HepG2 (cell line): Measurements from ENCODE around the gene CEP120. TPM values are rescaled to one million over a fixed set of nuclear protein-coding genes. Genes with fewer than 3 reads are reported as not detected.

Experiments used
- CBX5 ChIP-seq: sonication (generic); formaldehyde crosslinking; IDR thresholded peaks from 2 replicates; pipeline ENCODE4 v1.4.0; 2020; ENCODE audit warnings: missing genetic modification reagents, borderline replicate concordance
- CTCF ChIP-seq: sonication (generic); formaldehyde crosslinking; IDR thresholded peaks from 2 replicates; pipeline ENCODE4 v1.5.0; 2020; ENCODE audit warnings: mild to moderate bottlenecking, missing genetic modification reagents, moderate library complexity
- ELF1 ChIP-seq: sonication (generic); formaldehyde crosslinking; IDR thresholded peaks from 2 replicates; pipeline ENCODE4 v1.4.0; 2020; ENCODE audit warnings: missing genetic modification reagents
- FOXA1 ChIP-seq, 2 experiments: fragments of 450-650 bp in 1 of 2; sonication (generic) in 1 of 2; formaldehyde crosslinking in 1 of 2; IDR thresholded peaks; 2 replicates each; pipeline versions ENCODE4 v1.4.0 to v1.6.1; 2016 to 2020; ENCODE audit warnings: missing genetic modification reagents in 1 of 2
- KLF11 ChIP-seq: IDR thresholded peaks from 2 replicates; pipeline ENCODE4 v1.6.1; 2016; ENCODE audit warnings: missing compliant biosample characterization
- PHF21A ChIP-seq: sonication (generic); formaldehyde crosslinking; IDR thresholded peaks from 2 replicates; pipeline ENCODE4 v1.5.0; 2020; ENCODE audit warnings: mild to moderate bottlenecking, missing genetic modification reagents
- PRPF4 ChIP-seq: fragments of 200-400 bp; formaldehyde crosslinking; IDR thresholded peaks from 2 replicates; pipeline ENCODE4 v1.6.1; 2016; ENCODE audit warnings: low read length, low read depth; ENCODE audit not compliant: poor library complexity, severe bottlenecking
- SMAD3 ChIP-seq: sonication (generic); formaldehyde crosslinking; IDR thresholded peaks from 2 replicates; pipeline ENCODE4 v1.4.0; 2020; ENCODE audit warnings: missing genetic modification reagents
- TCF12 ChIP-seq, 2 experiments: fragments of 450-650 bp in 1 of 2; sonication (generic) in 1 of 2; formaldehyde crosslinking in 1 of 2; IDR thresholded peaks; 2 replicates each; pipeline versions ENCODE4 v1.6.1 to v1.8.0; 2017 to 2022; ENCODE audit warnings: antibody characterized with exemption in 1 of 2, mild to moderate bottlenecking in 1 of 2, missing genetic modification reagents in 1 of 2, moderate library complexity in 1 of 2
- TMF1 ChIP-seq: sonication (generic); formaldehyde crosslinking; IDR thresholded peaks from 2 replicates; pipeline ENCODE4 v1.8.1; 2022; ENCODE audit warnings: low read depth, missing genetic modification reagents
- ZFP82 ChIP-seq: sonication (generic); formaldehyde crosslinking; IDR thresholded peaks from 2 replicates; pipeline ENCODE4 v1.5.1; 2020; ENCODE audit warnings: mild to moderate bottlenecking, missing genetic modification reagents, borderline replicate concordance
- ZNF318 ChIP-seq: sonication (generic); formaldehyde crosslinking; IDR thresholded peaks from 2 replicates; pipeline ENCODE4 v1.4.0; 2020; ENCODE audit warnings: mild to moderate bottlenecking, missing genetic modification reagents
- ZNF337 ChIP-seq: sonication (generic); formaldehyde crosslinking; IDR thresholded peaks from 2 replicates; pipeline ENCODE4 v1.5.1; 2020; ENCODE audit warnings: missing genetic modification reagents, low read depth, mild to moderate bottlenecking, borderline replicate concordance
- ZNF343 ChIP-seq: sonication (generic); formaldehyde crosslinking; IDR thresholded peaks from 2 replicates; pipeline ENCODE4 v1.4.0; 2020; ENCODE audit warnings: mild to moderate bottlenecking, missing genetic modification reagents
- ZNF513 ChIP-seq: sonication (generic); formaldehyde crosslinking; conservative IDR thresholded peaks from 2 replicates; pipeline ENCODE4 v1.5.0; 2020; ENCODE audit warnings: missing genetic modification reagents
- ZNF577 ChIP-seq: sonication (generic); formaldehyde crosslinking; IDR thresholded peaks from 2 replicates; pipeline ENCODE4 v1.4.0; 2020; ENCODE audit warnings: mild to moderate bottlenecking, low read depth, missing genetic modification reagents, borderline replicate concordance
- ZNF709 ChIP-seq: sonication (generic); formaldehyde crosslinking; IDR thresholded peaks from 2 replicates; pipeline ENCODE4 v1.5.0; 2020; ENCODE audit warnings: mild to moderate bottlenecking, missing genetic modification reagents
- polyA plus RNA-seq, 8 experiments: library from polyadenylated mRNA; depleted of rRNA in 3 of 8; stranded (reverse) in 7 of 8; unstranded in 1 of 8; fragments of >200 nt; fragmentation: Illumina TruSeq in 4 of 8; extraction: Trizol in 4 of 8; gene quantifications; 2 replicates each; pipeline versions ENCODE4 v1.2.1 to v1.2.3, GENCODE V29; 2011 to 2016; ENCODE audit warnings: low read depth in 4 of 8, missing spikeins in 1 of 8, mixed read lengths in 1 of 8; ENCODE audit not compliant: insufficient read depth in 1 of 8
- total RNA-seq, 5 experiments: library from RNA; depleted of rRNA; stranded (reverse); fragments of >200 nt; fragmentation: Illumina TruSeq; extraction: Trizol; gene quantifications; 2 replicates each; pipeline ENCODE4 v1.2.3, GENCODE V29; 2016; ENCODE audit warnings: low read depth in 1 of 5

Gene CEP120
- total and polyA plus RNA-seq, 2 of the 13 experiments (the other 11 are each of a cell fraction or from before 2014, with no cell fraction given) = 8.0 to 14.7 TPM

- TF ChIP-seq ZNF318 (CRISPR knock-in tag) (no peak), ELF1 (CRISPR knock-in tag) (peak; percentile 87), PRPF4 (no peak), CTCF (CRISPR knock-in tag) (peak; percentile 98), ZNF577 (CRISPR knock-in tag) (no peak), ZNF337 (CRISPR knock-in tag) (no peak; the same call in 1 of the 2 replicates), TMF1 (no peak), PHF21A (CRISPR knock-in tag) (peak; percentile 92), ZFP82 (CRISPR knock-in tag) (no peak), ZNF709 (CRISPR knock-in tag) (0 out of 2 replicates have a peak, but pooled peaks have one; percentile 13), ZNF513 (CRISPR knock-in tag) (no peak), FOXA1 (IDR thresholded peaks at IDR 0.05) (no peak), FOXA1 (CRISPR knock-in tag; IDR thresholded peaks at IDR 0.05) (no peak), SMAD3 (CRISPR knock-in tag) (peak; percentile 80; the same call in 1 of the 2 replicates), TCF12 (IDR thresholded peaks at IDR 0.05) (no peak), TCF12 (CRISPR knock-in tag; IDR thresholded peaks at IDR 0.05) (no peak), CBX5 (CRISPR knock-in tag) (peak; percentile 87; the same call in 1 of the 2 replicates), ZNF343 (CRISPR knock-in tag) (peak; percentile 85; the same call in 1 of the 2 replicates), KLF11 (CRISPR knock-in tag) (peak; percentile 81; the same call in 1 of the 2 replicates)
Observed at GRCh38 chr5:123423278-123424149, at the start of gene CEP120 (continued).
